ENCODE data around the gene CRHR2.

DNA sequence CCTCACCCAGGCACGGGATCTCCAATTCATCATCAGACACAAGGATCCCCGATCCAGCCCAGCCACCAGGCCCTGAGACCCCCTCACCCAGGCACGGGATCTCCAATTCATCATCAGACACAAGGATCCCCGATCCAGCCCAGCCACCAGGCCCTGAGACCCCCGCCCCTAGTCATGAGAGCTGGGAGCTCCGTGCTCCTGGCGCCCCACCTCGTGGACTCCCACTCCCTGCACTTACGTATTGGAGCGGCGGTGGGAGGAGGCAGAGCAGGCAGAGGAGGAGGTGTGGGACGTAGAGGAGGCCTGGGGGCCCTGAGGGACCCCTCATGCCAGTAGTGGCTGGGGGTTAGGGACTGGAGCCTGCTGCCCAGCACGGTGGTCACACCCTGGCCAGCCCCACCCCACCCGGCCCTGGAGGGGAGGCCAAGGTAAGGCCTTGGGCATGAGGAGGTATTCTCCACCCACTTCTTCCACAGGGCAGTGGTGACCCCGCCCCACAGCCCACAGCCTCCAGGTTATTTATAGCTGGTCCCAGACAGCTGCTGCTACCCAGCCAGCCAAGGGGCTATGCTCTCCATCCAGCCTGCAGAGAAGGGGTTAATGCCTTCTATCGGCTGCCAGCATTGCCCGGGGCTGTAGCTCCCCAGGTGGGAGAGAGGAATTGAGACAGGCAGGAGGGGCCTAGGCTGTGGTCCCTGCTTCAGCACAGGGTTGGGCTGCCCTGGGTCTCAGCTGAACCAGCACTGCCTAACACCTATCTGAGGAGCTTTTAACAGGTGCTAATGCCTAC lies 17.6 kb upstream of the CRHR2 start:
- TF ChIP-seq, protein P1, sequence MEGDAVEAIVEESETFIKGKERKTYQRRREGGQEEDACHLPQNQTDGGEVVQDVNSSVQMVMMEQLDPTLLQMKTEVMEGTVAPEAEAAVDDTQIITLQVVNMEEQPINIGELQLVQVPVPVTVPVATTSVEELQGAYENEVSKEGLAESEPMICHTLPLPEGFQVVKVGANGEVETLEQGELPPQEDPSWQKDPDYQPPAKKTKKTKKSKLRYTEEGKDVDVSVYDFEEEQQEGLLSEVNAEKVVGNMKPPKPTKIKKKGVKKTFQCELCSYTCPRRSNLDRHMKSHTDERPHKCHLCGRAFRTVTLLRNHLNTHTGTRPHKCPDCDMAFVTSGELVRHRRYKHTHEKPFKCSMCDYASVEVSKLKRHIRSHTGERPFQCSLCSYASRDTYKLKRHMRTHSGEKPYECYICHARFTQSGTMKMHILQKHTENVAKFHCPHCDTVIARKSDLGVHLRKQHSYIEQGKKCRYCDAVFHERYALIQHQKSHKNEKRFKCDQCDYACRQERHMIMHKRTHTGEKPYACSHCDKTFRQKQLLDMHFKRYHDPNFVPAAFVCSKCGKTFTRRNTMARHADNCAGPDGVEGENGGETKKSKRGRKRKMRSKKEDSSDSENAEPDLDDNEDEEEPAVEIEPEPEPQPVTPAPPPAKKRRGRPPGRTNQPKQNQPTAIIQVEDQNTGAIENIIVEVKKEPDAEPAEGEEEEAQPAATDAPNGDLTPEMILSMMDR (IDR thresholded peaks at IDR 0.05; ENCODE audit: insufficient read depth, low read length) = no peak
- TF ChIP-seq GABPA (IDR thresholded peaks at IDR 0.05; ENCODE audit: low read depth) = no peak

Measured in HL-60 (cell line).